Superior temporal gyrus (tissue), 1 donor: ENCODE results near the gene AFMID.
"Not testable (repeated sequence)": the region's sequence is repeated elsewhere in the genome, so short reads cannot be mapped to it uniquely, and the experiment has no call there.

Experiments used
- DNase-seq: peaks from one replicate; pipeline ENCODE4 v3.0.0-alpha.2; 2016; ENCODE audit errors: extremely low spot score

The AFMID gene, protein sequence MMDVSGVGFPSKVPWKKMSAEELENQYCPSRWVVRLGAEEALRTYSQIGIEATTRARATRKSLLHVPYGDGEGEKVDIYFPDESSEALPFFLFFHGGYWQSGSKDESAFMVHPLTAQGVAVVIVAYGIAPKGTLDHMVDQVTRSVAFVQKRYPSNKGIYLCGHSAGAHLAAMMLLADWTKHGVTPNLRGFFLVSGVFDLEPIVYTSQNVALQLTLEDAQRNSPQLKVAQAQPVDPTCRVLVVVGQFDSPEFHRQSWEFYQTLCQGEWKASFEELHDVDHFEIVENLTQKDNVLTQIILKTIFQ

DNA sequence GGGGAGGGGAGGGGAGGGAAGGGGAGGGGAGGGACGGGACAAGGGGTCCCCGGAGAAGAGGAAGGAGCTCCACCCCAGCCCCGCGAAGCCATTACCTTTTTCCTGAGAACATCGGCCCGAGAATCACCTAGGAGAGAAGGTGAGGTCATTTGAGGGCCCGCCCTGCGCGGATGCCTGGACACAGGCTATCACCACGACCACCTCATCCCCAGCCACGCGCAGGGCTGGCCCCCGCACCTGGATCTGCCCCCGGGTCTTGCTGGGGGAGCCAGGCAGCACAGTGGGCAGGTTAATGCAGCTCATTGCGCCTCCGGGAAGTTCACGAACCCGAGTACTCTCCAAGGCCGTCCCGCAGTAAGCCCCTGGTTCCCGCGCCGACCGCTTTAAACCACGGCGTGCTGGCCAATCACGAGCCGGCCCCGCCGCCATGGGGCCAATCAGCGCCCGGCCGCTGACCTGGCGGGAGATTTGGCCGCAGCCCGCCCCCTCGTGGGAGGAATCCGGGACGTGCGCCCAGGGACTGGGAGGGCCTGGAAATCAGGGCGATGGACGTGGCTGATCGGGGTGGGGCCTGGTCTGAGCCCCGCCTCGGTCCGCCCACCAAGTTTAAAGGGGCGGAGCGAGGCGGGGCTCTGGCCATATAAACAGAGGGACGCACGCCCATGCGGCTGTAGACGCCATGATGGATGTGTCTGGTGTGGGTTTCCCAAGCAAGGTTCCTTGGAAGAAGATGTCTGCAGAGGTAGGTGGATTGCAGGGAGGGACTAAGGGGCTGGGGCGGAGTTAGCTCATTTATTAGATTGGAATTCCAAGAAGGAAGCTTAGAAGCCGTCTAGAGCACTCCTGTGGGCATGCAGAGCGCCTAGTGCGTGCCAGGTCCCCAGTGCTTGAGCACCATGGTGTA, at the start of gene AFMID, which contains the start of gene TK1:
Gene AFMID, plus strand, starts transcription at position 671 of the 904 bp plus-strand sequence. Its CDS starts 9 bp downstream, at position 680.
Gene TK1, minus strand, starts transcription at position 361 of the 904 bp plus-strand sequence. Its CDS starts 58 bp downstream, at position 303.
- peak; percentile 98 for DNase-seq

DNA sequence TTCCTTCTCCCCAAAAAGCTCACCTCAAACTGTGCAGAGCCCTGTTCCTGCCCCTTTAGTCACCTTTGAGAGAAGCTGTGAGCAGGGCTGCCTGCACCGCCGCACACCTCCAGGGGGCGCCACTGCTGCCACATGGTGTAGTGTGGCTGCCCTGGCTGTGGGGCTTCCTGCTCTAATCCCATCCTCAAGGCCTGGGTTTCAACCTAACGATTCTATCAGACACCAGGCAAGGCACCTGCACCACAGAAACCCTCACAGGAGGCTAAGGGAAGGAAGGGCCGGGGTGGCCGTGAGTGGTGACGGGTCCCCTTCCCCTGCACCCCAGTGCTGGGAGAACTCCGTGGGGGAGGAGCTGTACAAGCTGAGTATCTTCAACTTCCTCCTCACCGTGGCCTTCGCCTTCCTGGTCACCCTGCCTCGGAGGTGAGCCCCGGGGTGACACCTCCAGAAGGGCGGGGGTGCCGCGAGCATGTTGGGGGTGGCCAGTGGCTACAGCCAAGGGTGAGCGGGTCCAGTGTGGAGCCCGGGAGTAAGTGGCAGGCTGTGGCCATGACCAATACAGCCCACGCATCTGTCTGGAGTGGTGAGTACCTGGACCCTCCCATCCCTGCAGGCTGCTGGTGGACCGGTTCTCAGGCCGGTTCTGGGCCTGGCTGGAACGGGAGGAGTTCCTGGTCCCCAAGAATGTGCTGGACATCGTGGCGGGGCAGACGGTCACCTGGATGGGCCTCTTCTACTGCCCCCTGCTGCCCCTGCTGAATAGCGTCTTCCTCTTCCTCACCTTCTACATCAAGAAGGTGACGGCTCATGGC, 49.6 kb upstream of the AFMID start:
- no peak for DNase-seq

GRCh38 chr17:78138204-78139060, 48.7 kb upstream of the AFMID start:
- no peak for DNase-seq

GRCh38 chr17:78139861-78140168, 47.3 kb upstream of the AFMID start:
- not testable (repeated sequence) for DNase-seq

DNA sequence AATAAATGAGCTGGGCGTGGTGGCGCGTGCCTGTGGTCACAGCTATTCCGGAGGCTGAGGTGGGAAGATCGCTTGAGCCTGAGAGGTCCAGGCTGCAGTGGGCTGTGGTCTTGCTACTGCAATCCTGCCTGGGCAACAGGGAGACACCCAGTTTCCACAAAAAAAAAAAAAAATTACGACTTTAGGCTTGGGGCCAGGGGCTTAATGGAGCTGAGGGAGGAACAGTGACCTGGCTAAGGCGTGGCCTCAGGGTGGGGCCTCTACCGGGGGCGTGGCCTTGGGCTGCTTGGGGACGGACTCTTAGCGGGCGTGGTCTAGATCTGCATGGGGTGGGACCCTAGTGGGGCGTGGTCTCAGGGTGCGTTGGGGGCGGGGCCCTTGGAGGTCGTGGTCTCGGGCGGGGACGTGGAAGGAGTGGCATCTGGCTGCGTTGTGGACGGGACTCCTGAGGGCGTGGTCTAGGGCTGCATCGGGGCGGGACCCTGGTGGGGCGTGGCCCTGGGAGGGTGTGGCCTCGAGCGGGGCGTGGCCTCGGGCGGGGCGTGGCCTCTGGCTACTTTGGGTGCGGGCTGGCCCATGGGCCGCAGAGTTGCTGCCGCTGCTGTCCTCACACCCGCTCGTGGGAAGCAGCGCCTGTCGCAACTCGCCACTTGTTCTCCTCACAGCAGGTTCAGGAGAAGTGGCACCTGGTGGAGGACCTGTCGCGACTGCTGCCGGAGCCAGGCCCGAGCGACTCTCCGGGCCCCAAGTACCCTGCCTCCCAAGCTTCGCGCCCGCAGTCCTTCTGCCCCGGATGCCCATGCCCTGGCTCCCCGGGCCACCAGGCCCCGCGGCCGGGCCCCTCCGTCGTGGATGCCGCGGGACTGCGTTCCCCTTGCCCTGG, 46.8 kb upstream of the AFMID start:
- DNase-seq, result no peak

DNA sequence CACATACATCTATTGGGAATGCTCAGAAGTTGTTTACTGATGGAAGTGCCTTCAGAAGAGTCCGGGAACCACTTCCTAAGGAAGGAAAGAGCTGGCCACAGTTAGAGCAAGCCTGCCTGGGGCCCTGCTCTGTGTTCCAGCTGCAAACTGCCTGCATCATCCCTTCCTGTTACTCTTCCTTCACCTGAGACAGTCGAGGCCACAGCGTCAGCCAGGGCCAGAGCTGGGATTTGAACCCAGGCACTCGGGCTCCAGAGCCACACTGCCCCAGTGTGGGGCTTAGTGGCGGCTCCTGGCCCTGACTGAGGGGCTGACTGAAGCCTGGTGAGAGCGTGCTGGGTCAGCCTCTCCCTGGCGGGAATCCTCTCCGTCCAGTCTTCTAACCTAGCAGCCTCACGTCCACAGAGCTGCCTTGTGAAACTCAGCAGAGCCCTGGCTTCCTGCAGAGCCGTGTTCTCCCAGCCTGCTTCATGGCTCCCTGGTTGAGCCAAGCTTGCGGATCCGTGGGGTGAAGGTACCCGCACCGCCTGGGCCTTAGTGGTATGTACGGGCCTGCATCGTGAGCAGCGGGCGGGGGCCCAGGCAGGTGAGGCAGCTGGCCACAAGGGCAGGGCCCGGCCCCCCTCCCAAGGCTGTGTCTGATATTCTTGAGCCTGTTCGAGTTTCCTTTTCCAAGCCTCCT, 45.6 kb upstream of the AFMID start:
- DNase-seq, result no peak

- DNase-seq, result no peak
These were observed 44.9 kb upstream of the AFMID start for GRCh38 chr17:78142119-78142861.

- DNase-seq, result no peak
These were observed 43.7 kb upstream of the AFMID start for GRCh38 chr17:78143214-78144146.

GRCh38 chr17:78144147-78144719, 42.9 kb upstream of the AFMID start:
- DNase-seq, result peak; percentile 68

DNA sequence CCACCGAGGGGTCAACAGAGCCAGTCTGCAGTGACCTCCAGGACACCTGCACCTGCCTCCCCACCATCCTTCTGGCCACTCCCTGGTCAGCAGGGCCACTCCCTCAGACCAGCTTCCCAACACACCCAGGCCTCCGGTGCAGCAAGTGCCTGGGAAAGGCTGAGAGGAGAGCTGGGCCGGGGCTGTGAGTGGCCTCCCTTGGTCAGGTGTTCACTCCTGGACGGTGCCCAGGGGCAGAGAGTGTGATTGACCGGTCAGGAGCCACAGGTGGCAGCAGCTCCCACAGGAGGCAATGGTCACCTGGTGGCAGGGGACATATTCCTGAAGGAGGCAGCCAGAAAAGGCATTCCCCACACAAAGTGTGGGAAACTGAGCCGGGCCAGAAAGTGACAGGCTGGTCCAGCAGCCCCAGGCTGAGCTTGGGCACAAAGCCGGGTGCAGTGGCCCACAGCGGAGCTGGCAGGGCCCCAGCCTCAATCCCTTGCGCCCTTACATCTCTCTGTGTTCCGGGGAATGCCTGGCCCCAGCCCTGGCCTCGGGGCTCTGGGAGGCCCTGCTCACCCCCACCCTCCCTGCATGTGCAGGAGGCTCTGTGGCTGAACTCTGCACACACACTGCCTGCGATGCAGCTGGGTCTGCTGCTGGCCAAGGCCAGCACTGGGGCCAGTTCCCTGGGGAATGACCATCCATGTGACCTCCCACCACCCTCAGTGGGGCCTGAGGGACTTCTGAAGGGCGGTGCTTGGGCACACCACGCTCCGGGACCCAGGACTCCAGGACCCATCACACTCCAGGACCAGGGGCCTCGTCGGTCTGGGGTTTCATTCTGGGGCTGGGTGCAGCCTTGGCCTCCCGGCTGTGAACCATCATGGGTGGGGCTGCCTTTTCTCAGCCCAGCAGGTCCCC, 42.2 kb upstream of the AFMID start:
- peak; percentile 29 for DNase-seq

- DNase-seq, result no peak
These were observed 40.7 kb upstream of the AFMID start for GRCh38 chr17:78146471-78146869.

DNA sequence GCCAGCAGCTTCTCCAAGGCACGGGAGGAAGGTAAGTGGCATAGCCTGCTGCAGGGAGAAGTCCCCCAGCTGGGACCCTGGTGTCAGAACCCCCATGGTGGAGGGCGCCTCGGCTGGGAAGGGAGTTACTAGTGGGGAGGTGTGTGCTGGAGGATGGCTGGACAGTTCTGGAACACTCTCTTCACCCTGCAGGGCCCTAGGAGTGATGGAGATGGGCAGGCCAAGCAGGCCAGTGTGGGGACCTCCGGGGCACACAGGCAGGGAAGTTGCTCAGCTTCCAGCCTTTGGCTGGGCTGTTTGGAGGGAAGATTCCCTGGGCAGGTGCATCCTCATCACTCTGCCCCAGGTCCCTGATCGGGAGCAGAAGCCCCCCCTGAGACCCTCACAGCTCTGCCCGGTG, 40.3 kb upstream of the AFMID start:
- DNase-seq, result no peak

GRCh38 chr17:78147315-78147998, 39.7 kb upstream of the AFMID start:
- DNase-seq, result no peak

- DNase-seq, result no peak
These were observed 38.7 kb upstream of the AFMID start for GRCh38 chr17:78148286-78149016.

DNA sequence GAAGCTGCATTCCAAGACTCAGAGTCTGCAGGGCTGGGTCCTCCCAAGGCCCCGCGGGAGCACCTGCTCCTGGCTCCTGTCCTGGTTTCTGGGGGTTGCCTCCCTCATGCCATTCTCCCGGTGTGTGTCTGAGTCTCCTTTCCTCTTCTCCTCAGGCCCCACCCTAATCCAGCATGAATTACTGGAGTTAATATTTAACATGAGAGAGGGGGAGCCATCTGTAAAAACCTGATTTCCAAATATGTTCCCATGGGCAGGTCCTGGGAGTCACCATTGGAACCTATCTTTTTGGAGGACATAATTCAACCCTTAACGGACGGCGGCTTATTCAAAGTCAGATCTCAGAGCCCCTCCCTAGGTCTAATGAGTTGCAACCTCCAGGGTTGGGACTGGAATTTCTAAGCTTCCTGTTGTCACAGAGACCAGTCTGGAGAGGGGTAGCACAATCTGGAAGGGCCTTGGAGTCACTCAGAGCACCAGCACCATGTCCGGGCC, 35.6 kb upstream of the AFMID start:
- no peak for DNase-seq
